GM12864 (cell line): ENCODE measurements around the gene SCNN1G.

ENCODE experiments used
- DNase-seq: peaks from one replicate; pipeline ENCODE4 v3.0.0-alpha.2; 2011; ENCODE audit warnings: low read depth
- H3K4me3 ChIP-seq: 2 replicates; pipeline ENCODE4 v1.5.1; 2011; ENCODE audit warnings: mild to moderate bottlenecking, low read depth, low read length, control low read depth
- CTCF ChIP-seq: IDR thresholded peaks from 2 replicates; pipeline ENCODE4 v1.5.1; 2011; ENCODE audit warnings: low read depth, mild to moderate bottlenecking, moderate library complexity, low read length, control low read depth, inconsistent platforms; ENCODE audit errors: missing control alignments

SCNN1G gene

GRCh38 chr16:23155445-23156049, 27.0 kb upstream of the SCNN1G start:
- H3K4me3 ChIP-seq = no peak overlapping the region
- no peak for DNase-seq
- TF ChIP-seq CTCF = peak; percentile 52

- H3K4me3 ChIP-seq = no peak overlapping the region
- no peak for TF ChIP-seq CTCF
- DNase-seq = no peak
Observed at GRCh38 chr16:23156110-23156509, 26.4 kb upstream of the SCNN1G start.

GRCh38 chr16:23156946-23157460, 25.5 kb upstream of the SCNN1G start:
- H3K4me3 ChIP-seq = no peak overlapping the region
- TF ChIP-seq CTCF = no peak
- DNase-seq = no peak

GRCh38 chr16:23158114-23158513, 24.4 kb upstream of the SCNN1G start:
- no peak overlapping the region for H3K4me3 ChIP-seq
- no peak for DNase-seq
- no peak for TF ChIP-seq CTCF

- no peak overlapping the region for H3K4me3 ChIP-seq
- TF ChIP-seq CTCF = no peak
- no peak for DNase-seq
Observed at GRCh38 chr16:23160082-23160481, 22.5 kb upstream of the SCNN1G start.

GRCh38 chr16:23160574-23160973, 22.0 kb upstream of the SCNN1G start:
- H3K4me3 ChIP-seq = no peak overlapping the region
- TF ChIP-seq CTCF = no peak
- no peak for DNase-seq

GRCh38 chr16:23163921-23164320, 18.6 kb upstream of the SCNN1G start:
- no peak for DNase-seq
- TF ChIP-seq CTCF = no peak
- H3K4me3 ChIP-seq = no peak overlapping the region
